GM19452 (cell line): ENCODE measurements around the gene SHPK.

Experiments used
- ATAC-seq: cut with Tn5 transposase; IDR thresholded peaks from one replicate; pipeline ENCODE4 v1.9.1; 2021; ENCODE audit not compliant: unreplicated experiment

SHPK gene

GRCh38 chr17:3636154-3636907, at the start of gene SHPK, which contains the start of gene CTNS:
SHPK (minus strand) TSS chr17:3636250; CDS start chr17:3636219, 31 bp downstream.
CTNS (plus strand) TSS chr17:3636760; CDS start chr17:3640207, 3,447 bp downstream.
- ATAC-seq: peak; percentile 95

GRCh38 chr17:3685174-3685573, 49.1 kb upstream of the SHPK start:
- no peak for ATAC-seq

GRCh38 chr17:3683054-3683511, 47.0 kb upstream of the SHPK start:
- ATAC-seq: no peak

GRCh38 chr17:3682033-3682432, 46.0 kb upstream of the SHPK start:
- no peak for ATAC-seq

- ATAC-seq: no peak
These were observed 45.5 kb upstream of the SHPK start for GRCh38 chr17:3681565-3681964.

- ATAC-seq: no peak
These were observed 45.0 kb upstream of the SHPK start for GRCh38 chr17:3681057-3681456.

- no peak for ATAC-seq
These were observed 43.6 kb upstream of the SHPK start for GRCh38 chr17:3679531-3680126.

- ATAC-seq: no peak
These were observed 42.9 kb upstream of the SHPK start for GRCh38 chr17:3678821-3679530.

GRCh38 chr17:3678095-3678820, 42.2 kb upstream of the SHPK start:
- no peak for ATAC-seq

- no peak for ATAC-seq
These were observed 39.8 kb upstream of the SHPK start for GRCh38 chr17:3675886-3676285.

- ATAC-seq: no peak
These were observed 36.5 kb upstream of the SHPK start for GRCh38 chr17:3672571-3672970.

- ATAC-seq: no peak
These were observed 33.5 kb upstream of the SHPK start for GRCh38 chr17:3669548-3669947.

- no peak for ATAC-seq
These were observed 33.0 kb upstream of the SHPK start for GRCh38 chr17:3669085-3669347.

GRCh38 chr17:3668279-3669084, 32.4 kb upstream of the SHPK start, which contains the start of the genes EMC6 and TAX1BP3:
EMC6 (plus strand) TSS chr17:3668812; CDS start chr17:3669147, 335 bp downstream.
TAX1BP3 (minus strand) TSS chr17:3668578; CDS start chr17:3668526, 52 bp downstream.
- peak; percentile 83 for ATAC-seq

GRCh38 chr17:3667366-3668278, 31.6 kb upstream of the SHPK start:
- peak; percentile 18 for ATAC-seq

- no peak for ATAC-seq
These were observed 30.5 kb upstream of the SHPK start for GRCh38 chr17:3666516-3666915.

- no peak for ATAC-seq
These were observed 29.8 kb upstream of the SHPK start for GRCh38 chr17:3665834-3666233.

GRCh38 chr17:3663102-3664011, 27.3 kb upstream of the SHPK start:
- ATAC-seq: no peak
